Dermis microvascular lymphatic vessel endothelial cell (primary cell): ENCODE measurements around the gene TMEM11. TPM values are rescaled to one million over a fixed set of nuclear protein-coding genes. Genes with fewer than 3 reads are reported as not detected.
"Not testable (repeated sequence)": the region's sequence is repeated elsewhere in the genome, so short reads cannot be mapped to it uniquely, and the experiment has no call there.

Source experiments
- DNase-seq, 2 donors: peaks; one replicate each; pipeline versions ENCODE4 v3.0.0 to v3.0.0-alpha.2; 2010; ENCODE audit warnings: low read depth in 2 of 2
- total RNA-seq: library from RNA; depleted of rRNA; stranded (reverse); fragments of >200 nt; gene quantifications from 2 replicates; pipeline ENCODE4 v1.2.1, GENCODE V29; 2014

TMEM11 gene
- total RNA-seq, 1 donor from 2014 or later, result 16.9 TPM

DNA sequence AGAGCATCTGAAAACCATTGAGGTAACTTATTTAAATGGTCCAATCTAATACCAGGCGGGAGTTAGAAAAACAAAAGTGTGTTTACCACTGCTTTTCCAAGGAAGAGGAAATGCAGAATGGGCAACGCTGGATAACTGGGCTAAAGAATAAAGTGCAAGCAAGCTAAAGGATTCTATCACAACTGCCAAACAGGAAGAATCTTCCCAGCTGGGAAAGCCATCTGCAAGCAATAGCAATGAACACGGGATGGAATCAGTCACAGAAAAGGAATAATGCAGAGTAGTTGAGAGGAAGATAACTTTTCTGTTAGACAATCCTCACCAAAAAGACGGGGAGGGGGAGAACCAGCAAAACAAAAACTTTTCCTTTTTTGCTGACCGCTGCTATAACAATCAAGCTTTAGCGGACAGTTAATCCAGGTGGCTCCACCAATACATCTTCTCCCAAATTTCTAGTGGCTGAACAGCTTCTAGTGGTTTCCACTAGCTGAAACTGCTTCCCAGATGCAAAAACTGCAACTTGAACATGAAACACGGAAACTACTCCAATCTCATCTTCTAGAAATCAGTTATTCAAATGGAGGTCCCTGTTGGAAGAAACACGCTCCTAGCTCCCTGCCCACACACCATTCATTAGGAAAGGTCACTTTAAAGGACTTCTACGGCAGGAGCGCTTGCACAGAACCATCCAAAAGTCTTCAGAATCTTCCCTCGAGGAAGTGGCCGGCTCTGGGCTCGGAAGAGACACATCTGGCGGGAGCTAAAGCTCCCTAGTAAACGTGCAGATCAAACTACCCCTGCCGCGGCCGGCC, 929 bp downstream of the TMEM11 start:
- DNase-seq, result no peak

DNA sequence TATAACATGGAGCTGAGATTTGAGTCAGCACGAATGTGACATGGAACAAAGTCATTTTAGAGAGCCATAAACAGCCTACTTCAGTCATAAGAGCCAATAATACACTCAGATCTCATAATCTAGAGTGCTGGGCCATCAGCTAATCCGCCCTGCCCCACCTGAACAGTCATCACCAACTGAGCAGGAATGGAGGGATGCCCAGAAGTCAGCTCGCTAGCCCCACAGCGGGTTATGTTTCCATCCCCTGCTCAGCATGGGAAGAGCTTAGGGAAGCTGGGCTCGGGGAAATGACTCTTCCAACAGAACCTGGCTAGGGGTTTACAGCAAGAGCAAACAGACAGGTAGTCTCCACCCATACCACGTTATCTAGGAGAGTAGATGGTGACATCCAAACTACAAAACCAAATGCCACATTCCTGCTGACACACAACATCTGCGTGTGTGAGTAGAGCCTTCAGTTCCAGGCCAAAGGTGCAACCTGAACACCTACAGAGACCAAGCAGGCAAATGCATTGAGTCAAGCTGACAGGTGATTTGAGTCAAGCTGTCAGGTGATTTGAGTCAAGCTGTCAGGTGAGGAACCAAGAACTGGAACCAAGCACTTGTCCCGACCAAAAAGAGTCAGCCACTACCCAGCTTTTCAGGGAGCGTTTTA, 2.0 kb downstream of the TMEM11 start:
- no peak for DNase-seq

DNA sequence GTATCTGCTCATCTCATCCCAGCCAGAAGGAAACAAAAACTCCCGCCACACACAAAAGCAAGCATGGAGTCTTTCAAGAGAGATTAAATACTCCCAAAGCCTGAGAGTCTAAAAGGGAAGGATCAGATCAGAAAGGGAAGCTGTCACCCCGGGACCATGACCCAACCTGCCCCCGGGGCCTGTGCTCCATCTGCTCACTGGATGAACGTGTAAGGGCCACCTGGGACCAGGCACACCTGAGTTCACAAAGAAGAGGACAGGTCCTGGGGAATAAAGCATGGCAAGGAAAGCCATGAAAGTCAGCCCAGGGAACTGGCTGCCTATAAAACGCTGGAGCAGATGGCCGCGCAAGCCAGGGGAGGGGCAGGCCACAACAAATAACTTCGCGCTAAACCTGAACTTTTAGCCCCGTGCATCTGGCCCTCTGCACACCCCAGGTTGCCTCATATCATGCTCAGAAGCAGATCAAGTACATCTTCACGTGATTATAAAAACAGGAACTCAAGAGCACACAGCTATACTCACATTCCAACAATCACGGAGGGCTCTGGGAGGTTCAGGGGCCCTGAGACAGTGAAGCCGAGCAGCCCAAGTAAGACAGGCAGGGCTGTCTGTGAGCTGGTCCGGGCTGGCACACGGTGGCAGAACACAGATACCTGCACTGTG, 3.4 kb downstream of the TMEM11 start:
- no peak for DNase-seq

DNA sequence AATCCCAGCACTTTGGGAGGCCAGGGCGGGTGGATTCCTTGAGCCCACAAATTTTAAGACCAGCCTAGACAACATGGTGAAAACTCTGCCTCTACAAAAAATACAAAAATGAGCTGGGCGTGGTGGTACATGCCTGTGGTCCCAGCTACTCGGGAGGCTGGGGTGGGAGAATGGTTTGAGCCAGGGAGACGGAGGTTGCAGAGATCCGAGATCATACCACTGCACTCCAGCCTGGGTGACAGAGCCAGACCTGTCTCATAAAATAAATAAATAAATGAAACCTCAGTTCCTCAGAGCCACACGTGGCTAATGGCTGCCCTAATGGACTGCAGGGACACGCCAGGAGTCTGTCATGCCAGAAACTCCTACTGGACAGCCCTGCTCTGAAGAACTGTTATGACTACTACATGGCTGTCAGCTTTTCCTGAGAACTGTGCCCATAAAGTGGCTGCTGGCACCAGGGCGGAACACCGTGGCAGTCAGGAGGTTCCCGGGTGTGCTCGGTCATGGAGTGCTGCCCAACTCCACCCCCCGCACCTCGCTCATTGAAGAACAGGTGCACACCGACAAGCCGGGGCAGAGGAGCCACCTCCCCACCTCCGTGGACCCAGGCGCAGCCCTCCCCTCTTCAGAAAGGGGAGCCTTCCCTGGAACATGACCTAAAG, 4.3 kb downstream of the TMEM11 start:
- no peak for DNase-seq

DNA sequence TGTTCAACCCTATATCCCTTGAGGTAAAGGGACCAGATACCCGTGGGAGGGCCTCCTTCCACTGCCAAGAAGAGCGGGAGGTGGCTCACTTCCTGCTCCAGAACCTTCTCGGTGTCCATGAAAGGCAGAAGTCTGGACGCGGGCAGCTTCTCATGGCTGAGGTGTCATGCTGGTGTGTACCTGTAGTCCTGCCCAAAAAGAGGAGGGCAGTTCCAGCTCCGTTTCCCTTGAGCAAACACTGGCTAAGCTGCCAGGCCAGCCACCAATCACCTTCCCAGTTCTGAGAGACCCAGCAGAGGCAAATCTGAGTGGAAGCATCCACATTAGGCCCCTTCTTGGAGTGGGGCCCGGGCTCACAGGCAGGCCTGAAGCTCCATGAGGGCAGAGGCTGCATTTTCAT, 5.6 kb downstream of the TMEM11 start:
- no peak for DNase-seq

DNA sequence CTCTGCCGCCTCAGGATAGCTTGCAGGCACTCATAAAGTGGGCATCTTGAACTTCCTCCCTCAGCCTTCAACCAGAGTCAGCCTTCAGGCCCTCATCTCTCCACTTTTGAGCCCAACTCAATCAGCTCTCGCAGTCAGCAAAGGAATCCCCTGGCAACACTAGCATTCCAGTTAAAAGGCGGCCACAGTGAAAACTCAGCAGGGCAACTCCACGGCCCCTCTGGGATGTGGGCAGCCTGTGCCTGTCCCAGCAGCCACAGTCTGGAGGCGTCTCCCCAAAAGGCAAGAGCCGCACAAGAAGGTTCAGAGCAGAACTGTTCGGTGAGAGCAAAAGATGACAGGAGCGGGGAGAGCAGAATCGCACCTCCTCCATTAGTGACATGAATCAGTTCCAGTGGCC, 9.0 kb downstream of the TMEM11 start:
- DNase-seq, result no peak

DNA sequence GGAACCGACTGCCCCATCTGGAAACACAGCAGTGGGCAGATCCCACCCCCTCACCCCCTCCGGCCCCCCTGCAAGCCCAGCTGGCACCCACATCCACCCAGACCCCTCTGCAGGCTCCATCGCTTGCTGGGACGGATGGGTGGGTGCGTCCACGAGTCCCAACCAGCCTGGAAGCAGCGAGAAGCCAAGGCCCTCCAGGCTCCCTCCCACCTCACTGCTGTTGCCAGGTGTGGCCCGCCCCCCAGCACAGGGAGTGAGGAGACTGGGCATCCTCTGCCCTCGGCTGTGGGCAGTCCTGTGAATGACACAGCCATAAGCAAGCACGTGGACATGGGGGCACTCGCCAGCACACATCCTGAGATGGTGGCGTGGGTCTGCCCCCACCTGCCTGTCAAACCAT, 11.4 kb downstream of the TMEM11 start:
- DNase-seq, result no peak

DNA sequence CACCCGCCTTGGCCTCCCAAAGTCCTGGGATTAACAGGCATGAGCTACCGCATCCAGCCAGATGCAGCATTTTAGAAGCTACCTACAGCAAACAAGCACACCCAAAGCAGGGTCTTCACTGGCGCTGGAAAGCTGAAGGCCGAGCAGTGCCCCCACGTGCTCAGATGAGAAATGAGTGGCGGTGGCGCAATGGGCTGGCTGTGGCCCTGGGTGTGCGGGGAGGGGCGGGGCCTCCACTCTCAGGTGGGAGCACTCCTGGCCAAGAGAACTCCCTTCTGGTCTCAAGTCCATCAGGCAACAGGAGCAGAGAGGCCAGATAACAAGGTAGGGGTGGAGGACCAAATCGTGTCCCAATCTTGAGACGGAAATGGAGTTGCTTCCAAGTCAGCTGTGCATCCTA, 12.1 kb downstream of the TMEM11 start:
- DNase-seq, result no peak

DNA sequence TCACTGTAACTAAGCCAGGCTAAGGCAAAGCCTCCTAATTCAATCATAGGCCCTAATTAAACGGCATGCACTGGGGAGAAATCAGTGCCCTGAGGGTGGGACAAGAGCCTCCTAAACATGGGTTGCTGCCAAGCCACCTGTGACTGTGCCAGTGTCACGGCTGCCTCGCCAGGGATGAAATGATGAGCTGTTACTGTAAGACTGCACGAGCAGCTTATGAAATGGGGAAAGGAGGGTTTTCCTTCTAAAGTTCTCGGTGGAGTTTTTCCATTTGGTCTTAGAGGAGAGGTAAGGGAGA, 12.7 kb downstream of the TMEM11 start:
- no peak for DNase-seq

DNA sequence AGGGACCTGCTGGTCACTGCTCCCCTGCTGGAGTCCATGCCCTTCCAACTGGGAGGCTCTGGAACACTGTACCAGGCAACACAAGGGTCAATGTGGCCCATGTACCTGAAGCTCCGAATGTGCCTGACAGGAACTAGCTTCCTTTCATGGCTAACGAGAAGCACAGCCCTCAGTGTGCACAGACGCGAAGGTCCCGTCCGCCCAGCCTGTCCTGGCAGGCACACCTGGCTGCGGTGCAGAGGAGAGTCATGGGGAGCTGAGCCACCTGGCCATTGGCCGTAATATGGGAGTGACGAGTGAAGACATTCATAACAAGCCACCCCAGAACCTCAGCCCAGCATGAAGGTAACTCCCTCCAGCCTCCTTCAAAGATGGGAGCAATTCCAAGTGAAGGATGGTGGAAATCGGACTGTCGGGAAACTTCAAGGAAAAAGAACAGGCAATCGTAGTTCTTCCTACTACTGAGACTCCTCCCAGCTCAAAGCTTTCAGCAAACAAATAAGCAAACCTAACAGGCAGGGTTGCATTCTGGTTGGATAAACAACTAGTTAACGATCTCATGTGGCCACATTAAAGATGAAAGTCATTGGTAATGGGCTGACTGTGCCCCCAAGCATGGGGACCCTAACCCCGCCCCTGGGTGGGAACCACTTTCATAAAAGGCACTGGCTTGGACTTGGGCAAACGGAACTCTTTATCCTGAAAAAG, 13.2 kb downstream of the TMEM11 start:
- DNase-seq, result no peak

DNA sequence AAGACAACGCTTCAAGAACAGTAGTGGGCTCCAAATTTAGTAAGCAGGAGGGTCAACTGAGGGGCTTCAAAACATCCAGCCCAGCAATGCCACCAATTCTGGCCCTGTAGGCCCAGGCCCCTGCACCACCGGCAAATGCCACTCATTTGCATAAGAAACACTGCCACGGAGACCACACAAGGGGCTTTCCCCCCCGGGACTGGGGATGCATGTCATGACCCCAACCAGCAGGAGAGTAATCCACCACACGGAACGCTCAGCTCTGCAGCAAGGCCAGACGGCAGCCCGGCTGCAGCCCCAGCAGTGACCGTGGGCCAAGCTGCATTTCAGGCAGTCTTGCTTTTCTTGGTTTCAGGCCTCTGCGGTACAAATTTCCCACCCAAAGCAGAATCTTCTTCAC, 14.1 kb downstream of the TMEM11 start:
- no peak for DNase-seq

DNA sequence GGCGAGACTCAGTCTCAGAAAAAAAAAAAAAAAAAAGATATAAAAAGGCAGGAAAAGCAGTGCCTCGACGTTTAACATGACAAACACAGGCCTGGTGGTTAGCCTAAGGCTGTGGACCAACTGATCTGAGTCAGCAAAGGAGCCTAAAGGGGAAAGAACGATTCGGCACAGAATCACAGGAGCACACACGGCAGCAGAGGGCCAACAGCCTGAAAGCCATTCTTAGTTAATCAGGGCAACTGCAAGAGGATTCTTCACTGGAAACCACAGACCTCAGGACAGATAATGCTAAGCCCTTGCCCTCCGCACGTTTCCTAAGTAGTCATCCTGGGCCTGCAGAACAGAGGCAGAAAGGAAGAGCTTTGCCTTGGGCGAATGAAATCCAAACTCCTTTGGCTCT, 14.7 kb downstream of the TMEM11 start:
- DNase-seq, result no peak

DNA sequence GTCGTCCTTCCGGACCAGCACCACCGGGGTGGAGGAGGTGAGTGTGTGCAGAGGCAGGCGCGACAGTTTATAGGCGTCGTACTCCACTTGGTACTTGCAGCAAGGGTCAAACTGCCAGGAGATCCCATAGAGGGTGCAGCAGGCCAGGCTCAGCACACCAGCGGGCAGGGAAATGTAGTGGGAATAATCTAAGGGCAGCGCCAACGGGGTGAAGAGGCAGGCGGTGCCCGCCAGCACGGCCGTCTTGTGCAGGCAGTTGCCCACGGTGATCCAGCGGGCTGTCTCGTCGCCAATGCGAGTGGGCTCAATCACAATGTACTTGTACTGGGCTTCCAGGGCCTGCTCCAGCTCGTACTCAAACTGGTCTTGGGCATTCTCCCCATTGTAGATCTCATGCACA, 15.6 kb downstream of the TMEM11 start:
- no peak for DNase-seq

DNA sequence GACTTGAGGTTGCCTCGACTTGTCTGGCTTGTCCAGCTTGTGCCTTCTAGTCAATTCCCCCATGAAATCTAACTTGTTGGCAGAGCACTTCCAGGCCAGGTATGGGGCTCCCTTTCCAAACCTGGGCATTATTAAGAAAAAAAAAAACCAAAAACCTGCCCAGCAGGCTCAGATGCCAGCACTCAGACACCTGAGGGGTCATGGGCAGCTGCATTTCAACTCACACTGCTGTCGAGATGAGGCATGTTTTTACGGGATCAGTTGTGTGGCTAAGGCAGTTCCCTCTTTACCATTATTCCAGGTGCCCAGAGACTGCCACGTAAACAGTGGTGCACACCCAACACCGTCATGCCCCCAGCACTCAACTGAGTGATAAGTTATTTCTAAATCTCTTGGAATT, 17.8 kb downstream of the TMEM11 start:
- no peak for DNase-seq

DNA sequence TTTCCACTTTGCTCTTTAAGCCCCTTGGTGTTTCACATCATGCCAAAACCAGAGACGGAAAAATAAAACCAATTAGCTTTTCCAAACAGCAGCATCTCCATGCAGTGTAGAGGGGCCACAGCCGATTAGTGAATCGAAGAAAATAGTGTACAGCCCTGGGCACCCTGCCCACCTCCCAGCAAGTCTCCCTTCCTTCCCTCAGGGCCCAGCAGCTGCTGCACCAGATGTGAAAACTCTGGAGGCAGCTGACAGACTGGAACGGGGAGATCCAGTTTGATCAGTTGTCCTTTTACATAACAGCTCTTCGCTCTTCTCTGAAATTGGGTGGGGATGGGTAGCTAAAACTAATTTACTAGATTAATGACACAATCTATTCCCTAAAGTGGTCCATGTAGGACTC, 19.3 kb downstream of the TMEM11 start:
- DNase-seq, result no peak

DNA sequence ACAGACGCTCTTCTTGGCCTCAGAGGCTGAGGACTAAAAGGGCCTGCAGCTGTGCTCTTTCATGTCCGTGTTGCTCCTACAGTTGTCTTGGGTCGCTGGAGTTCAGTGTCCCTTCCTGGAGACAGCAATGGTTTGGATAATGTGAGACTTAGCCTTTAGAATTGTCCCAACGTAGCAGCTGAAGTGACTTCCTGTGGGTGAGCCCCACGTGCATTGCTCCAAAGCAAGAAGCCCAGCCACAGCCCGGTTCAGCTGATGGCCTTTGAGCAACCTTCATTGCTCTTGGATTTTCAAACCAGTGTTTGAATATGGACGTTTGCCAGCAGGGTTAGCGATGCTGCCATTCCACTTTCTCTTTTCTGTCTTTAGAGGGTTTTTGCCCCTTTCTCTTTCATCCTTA, 19.7 kb downstream of the TMEM11 start:
- DNase-seq, result no peak

DNA sequence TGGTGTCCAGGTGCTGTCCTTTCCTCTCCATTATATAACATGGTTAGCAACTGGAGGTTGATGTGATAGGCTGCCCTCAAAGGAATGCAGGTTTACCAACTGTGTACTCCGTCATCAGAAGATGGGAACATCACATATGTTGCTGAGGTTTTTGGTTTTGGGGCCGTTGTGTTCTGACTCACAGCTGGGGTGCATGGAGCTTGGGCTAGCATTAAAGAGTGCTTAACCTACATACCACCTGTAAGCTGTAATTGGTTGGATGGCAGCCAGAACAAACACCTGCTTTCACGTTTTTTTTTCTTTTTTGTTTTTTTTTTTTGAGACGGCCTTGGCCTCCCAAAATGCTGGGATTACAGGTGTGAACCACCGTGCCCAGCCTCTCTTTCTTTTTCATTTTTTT, 20.9 kb downstream of the TMEM11 start:
- no peak for DNase-seq

DNA sequence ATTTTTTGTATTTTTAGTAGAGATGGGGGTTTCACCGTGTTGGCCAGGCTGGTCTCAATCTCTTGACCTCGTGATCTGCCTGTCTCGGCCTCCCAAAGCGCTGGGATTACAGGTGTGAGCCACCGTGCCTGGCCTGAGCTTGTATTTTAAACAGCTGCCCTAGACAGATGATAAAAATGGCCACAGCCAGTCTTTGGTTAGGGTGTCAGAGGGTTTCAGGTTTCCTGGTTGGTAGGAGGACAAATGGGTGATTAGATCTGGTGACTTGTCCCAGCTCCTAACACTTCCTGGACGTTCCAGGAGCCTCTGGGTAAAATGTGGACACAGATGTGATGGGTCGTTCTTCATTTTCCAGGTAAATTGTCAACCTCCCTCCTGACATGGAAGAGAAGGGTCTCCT, 21.5 kb downstream of the TMEM11 start:
- DNase-seq, result not testable (repeated sequence)

DNA sequence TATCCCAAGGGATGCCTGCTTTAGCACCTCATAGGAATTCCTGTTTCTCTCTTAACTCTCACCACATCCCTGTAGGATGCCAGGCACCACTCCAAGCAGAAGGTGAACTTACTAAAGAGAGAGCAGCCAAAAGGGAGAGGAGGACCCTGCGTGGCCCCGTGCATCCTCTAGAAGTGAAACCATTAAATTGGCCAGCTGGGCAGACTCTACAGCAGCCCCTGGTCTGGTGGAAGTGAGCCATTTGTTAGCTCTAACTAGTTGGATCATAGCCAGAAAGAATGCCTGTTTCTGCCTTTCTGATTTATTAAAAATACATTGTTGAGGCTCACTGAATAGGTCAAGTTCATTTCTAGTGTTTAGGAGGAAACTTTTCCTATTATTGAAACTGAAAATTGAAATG, 22.3 kb downstream of the TMEM11 start:
- peak; percentile 30 to 66 for DNase-seq

DNA sequence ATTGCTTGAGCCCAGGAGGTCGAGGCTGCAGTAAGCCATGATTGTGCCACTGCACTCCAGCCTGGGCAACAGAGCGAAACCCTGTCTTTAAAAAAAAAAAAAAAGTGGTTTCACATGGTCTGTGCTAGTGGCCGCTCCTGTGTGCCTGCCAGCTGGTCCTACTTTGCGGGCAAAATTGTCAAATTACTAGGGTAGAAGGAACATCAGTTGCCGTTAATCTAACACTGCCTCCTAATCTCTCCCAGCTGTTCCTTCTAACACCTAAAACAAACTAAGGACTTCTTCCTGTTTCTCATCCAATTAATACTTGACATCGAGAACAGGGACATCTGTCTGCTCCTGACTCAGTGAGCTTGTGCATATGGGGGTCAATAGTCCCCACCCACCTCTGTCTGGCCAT, 23.9 kb downstream of the TMEM11 start:
- no peak for DNase-seq

DNA sequence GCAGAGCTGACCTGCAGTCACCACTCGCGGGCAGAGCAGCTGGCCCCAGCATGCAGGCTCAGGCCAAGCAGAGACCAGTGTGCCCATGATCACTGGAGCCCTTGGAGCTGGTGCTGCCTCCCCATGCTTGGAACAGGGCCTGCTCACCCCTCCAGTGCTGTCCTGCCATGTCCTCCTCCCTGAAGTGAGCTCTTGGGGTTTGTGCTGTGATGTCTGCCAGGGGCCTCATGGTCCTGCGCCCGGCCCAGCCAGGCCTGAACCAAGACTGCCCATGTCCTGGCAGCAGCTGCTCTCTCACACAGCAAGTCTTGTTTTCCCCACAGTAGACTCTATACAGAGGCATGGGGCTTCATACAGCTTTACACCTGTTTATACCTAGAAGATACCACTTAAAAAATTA, 24.6 kb downstream of the TMEM11 start:
- DNase-seq, result no peak
